HG03066 (cell line): Measurements from ENCODE around the gene SLC9A8.
"Not testable (repeated sequence)": the region's sequence is repeated elsewhere in the genome, so short reads cannot be mapped to it uniquely, and the experiment has no call there.

Experiments
- ATAC-seq: cut with Tn5 transposase; IDR thresholded peaks from one replicate; pipeline ENCODE4 v1.9.1; 2021; ENCODE audit warnings: low read depth; ENCODE audit not compliant: unreplicated experiment

Gene SLC9A8

GRCh38 chr20:49845060-49845459 is 32.4 kb downstream of the SLC9A8 start:
- no peak for ATAC-seq

GRCh38 chr20:49846206-49846807 is 33.7 kb downstream of the SLC9A8 start:
- no peak for ATAC-seq

GRCh38 chr20:49850463-49851230 is 38.0 kb downstream of the SLC9A8 start:
- no peak for ATAC-seq

GRCh38 chr20:49851231-49851705 is 38.6 kb downstream of the SLC9A8 start:
- no peak for ATAC-seq

GRCh38 chr20:49851991-49852390 is 39.4 kb downstream of the SLC9A8 start:
- ATAC-seq: no peak

- ATAC-seq: no peak
These were observed 40.0 kb downstream of the SLC9A8 start for GRCh38 chr20:49852522-49853080.

- no peak for ATAC-seq
These were observed 41.0 kb downstream of the SLC9A8 start for GRCh38 chr20:49853640-49854039.

GRCh38 chr20:49854190-49854875 is 41.7 kb downstream of the SLC9A8 start:
- no peak for ATAC-seq

GRCh38 chr20:49856904-49857303 is 44.3 kb downstream of the SLC9A8 start:
- no peak for ATAC-seq

- ATAC-seq: no peak
These were observed 45.5 kb downstream of the SLC9A8 start for GRCh38 chr20:49858076-49858585.

- ATAC-seq: no peak
These were observed 46.4 kb downstream of the SLC9A8 start for GRCh38 chr20:49859011-49859410.

GRCh38 chr20:49859807-49860206 is 47.2 kb downstream of the SLC9A8 start:
- no peak for ATAC-seq

- not testable (repeated sequence) for ATAC-seq
These were observed 48.6 kb downstream of the SLC9A8 start for GRCh38 chr20:49861232-49861631.

GRCh38 chr20:49862607-49863200 is 50.1 kb downstream of the SLC9A8 start:
- ATAC-seq: no peak

- ATAC-seq: no peak
These were observed 51.0 kb downstream of the SLC9A8 start for GRCh38 chr20:49863666-49864065.

- no peak for ATAC-seq
These were observed 52.9 kb downstream of the SLC9A8 start for GRCh38 chr20:49865559-49865958.

- ATAC-seq: no peak
These were observed 53.4 kb downstream of the SLC9A8 start for GRCh38 chr20:49866051-49866450.

- ATAC-seq: no peak
These were observed 55.0 kb downstream of the SLC9A8 start for GRCh38 chr20:49867453-49868215.

GRCh38 chr20:49868538-49868937 is 55.9 kb downstream of the SLC9A8 start:
- no peak for ATAC-seq

GRCh38 chr20:49868964-49869363 is 56.3 kb downstream of the SLC9A8 start:
- no peak for ATAC-seq
